Prostate gland (tissue), 2 donors: ENCODE data around the gene CDYL2. TPM values are rescaled to one million over a fixed set of nuclear protein-coding genes. Genes with fewer than 3 reads are reported as not detected.

ENCODE experiments used
- DNase-seq: peaks from one replicate; pipeline ENCODE4 v3.0.0-alpha.2; 2019; ENCODE audit warnings: low spot score
- H3K27ac ChIP-seq, 2 donors: fragments of 200-600 bp; sonication (generic); 2 replicates each; pipeline ENCODE4 v1.5.1; 2017 to 2019
- H3K27me3 ChIP-seq: fragments of 200-600 bp; sonication (generic); replicated peaks from 2 replicates; pipeline ENCODE4 v1.5.1; 2019; ENCODE audit not compliant: insufficient read depth
- H3K36me3 ChIP-seq, 2 donors: fragments of 200-600 bp; sonication (generic); 1 replicate in 1 of 2; 2 replicates in 1 of 2; pipeline versions ENCODE4 v1.5.1 to v1.8.1; 2017 to 2019
- H3K4me1 ChIP-seq: fragments of 200-600 bp; sonication (generic); replicated peaks from 2 replicates; pipeline ENCODE4 v1.5.1; 2019
- H3K4me3 ChIP-seq, 2 donors: fragments of 200-600 bp; sonication (generic); 2 replicates each; pipeline ENCODE4 v1.5.1; 2017 to 2019
- H3K9me3 ChIP-seq: fragments of 200-600 bp; sonication (generic); 2 replicates; pipeline ENCODE4 v1.5.1; 2017
- POLR2A ChIP-seq: fragments of 450-650 bp; IDR thresholded peaks from one replicate; pipeline ENCODE4 v1.6.1; 2016; ENCODE audit warnings: antibody characterized with exemption, mild to moderate bottlenecking
- POLR2AphosphoS5 ChIP-seq: sonication (generic); formaldehyde crosslinking; IDR thresholded peaks from one replicate; pipeline ENCODE4 v1.6.1; 2017; ENCODE audit warnings: antibody characterized with exemption
- WGBS: methylation state at CpG from one replicate; pipeline ENCODE4 v1.1.5; 2018; 5-methylcytosine and 5-hydroxymethylcytosine counted together
- intact Hi-C: fragments of 100-400 bp; cut with DNase I; formaldehyde crosslinking; loops from one replicate; pipeline ENCODE4 v1.14.2; 2022
- total RNA-seq, 2 donors: library from RNA; depleted of rRNA; stranded (reverse); fragments of >200 nt; gene quantifications; one replicate each; pipeline ENCODE4 v1.1.0, GENCODE V29; 2016
- TF ChIP-seq, protein P1 (sequence below), 4 experiments: fragments of 200-600 bp in 2 of 4; fragments of 450-650 bp in 2 of 4; sonication (generic) in 2 of 4; IDR thresholded peaks; 1 replicate in 3 of 4; 2 replicates in 1 of 4; pipeline ENCODE4 v1.5.1; 2016 to 2019; ENCODE audit warnings: antibody characterized with exemption in 4 of 4, mild to moderate bottlenecking in 2 of 4, moderate library complexity in 2 of 4

Gene CDYL2
- total RNA-seq, 2 donors from 2014 or later, result 42.8 to 63.7 TPM

GRCh38 chr16:80640316-80640715 is 164.1 kb downstream of the CDYL2 start:
- 93% methylated on average over 3 of the region's 3 CpGs for WGBS
- Histone ChIP-seq H3K27me3 (no peaks in the 10 kb centered on the region), H3K27ac (no peak overlapping the region), H3K4me3 (no peak overlapping the region), H3K4me1 (no peaks in the 10 kb centered on the region), H3K9me3 (no peaks in the 10 kb centered on the region), H3K36me3 (no peaks in the 10 kb centered on the region)
- TF ChIP-seq, protein P1, sequence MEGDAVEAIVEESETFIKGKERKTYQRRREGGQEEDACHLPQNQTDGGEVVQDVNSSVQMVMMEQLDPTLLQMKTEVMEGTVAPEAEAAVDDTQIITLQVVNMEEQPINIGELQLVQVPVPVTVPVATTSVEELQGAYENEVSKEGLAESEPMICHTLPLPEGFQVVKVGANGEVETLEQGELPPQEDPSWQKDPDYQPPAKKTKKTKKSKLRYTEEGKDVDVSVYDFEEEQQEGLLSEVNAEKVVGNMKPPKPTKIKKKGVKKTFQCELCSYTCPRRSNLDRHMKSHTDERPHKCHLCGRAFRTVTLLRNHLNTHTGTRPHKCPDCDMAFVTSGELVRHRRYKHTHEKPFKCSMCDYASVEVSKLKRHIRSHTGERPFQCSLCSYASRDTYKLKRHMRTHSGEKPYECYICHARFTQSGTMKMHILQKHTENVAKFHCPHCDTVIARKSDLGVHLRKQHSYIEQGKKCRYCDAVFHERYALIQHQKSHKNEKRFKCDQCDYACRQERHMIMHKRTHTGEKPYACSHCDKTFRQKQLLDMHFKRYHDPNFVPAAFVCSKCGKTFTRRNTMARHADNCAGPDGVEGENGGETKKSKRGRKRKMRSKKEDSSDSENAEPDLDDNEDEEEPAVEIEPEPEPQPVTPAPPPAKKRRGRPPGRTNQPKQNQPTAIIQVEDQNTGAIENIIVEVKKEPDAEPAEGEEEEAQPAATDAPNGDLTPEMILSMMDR (IDR thresholded peaks at IDR 0.05), result no peak
- TF ChIP-seq POLR2AphosphoS5 (no peak), POLR2A (no peak)
- intact Hi-C loops, result no loop called here
- no peak for DNase-seq

GRCh38 chr16:80639636-80640035 is 164.8 kb downstream of the CDYL2 start:
- no peak overlapping the region for H3K27ac ChIP-seq
- 92% methylated on average over 6 of the region's 6 CpGs for WGBS

GRCh38 chr16:80637621-80638020 is 166.8 kb downstream of the CDYL2 start:
- WGBS, result 71% methylated on average over 4 of the region's 4 CpGs
- Histone ChIP-seq H3K27me3 (no peaks in the 10 kb centered on the region), H3K4me1 (no peaks in the 10 kb centered on the region), H3K27ac (no peak overlapping the region), H3K9me3 (no peaks in the 10 kb centered on the region), H3K36me3 (no peaks in the 10 kb centered on the region), H3K4me3 (no peak overlapping the region)
- intact Hi-C loops, result no loop called here
- DNase-seq, result no peak
- TF ChIP-seq POLR2A (no peak), POLR2AphosphoS5 (no peak)
- TF ChIP-seq, protein P1 (IDR thresholded peaks at IDR 0.05), result no peak

More at GRCh38 chr16:80639636-80640035, 164.8 kb downstream of the CDYL2 start:
- no peak overlapping the region for H3K4me3 ChIP-seq
- no peaks in the 10 kb centered on the region for H3K9me3 ChIP-seq
- no peak for DNase-seq
- no peaks in the 10 kb centered on the region for H3K4me1 ChIP-seq
- no peaks in the 10 kb centered on the region for H3K27me3 ChIP-seq
- TF ChIP-seq POLR2AphosphoS5 (no peak), POLR2A (no peak)
- TF ChIP-seq, protein P1 (IDR thresholded peaks at IDR 0.05), result no peak
- no peaks in the 10 kb centered on the region for H3K36me3 ChIP-seq
- intact Hi-C loops, result no loop called here

DNA sequence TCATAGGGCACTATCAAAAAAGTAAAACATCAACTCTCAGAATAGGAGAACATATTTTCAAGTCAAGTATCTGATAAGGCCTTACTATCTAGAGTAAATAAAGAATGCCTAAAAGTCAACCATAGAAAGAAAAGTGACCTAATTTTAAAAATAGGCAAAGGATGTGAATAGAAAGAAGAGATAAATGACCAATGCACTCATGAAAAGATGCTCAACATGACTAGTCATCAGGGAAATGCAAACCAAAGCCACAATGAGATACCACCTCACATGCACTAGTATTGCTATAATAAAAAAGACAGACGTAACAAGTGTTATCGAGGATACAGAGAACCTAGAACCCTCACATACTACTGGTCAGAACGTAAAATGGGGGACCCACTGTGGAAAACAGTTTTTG is 172.8 kb downstream of the CDYL2 start:
- H3K27me3 ChIP-seq, result no peaks in the 10 kb centered on the region
- no peak overlapping the region for H3K4me3 ChIP-seq
- no peak for DNase-seq
- H3K9me3 ChIP-seq, result no peaks in the 10 kb centered on the region
- TF ChIP-seq POLR2A (no peak), POLR2AphosphoS5 (no peak)
- TF ChIP-seq, protein P1 (IDR thresholded peaks at IDR 0.05), result no peak
- WGBS, result 96% methylated on average over 3 of the region's 3 CpGs
- intact Hi-C loops, result no loop called here
- H3K27ac ChIP-seq, result no peak overlapping the region
- no peaks in the 10 kb centered on the region for H3K4me1 ChIP-seq
- no peaks in the 10 kb centered on the region for H3K36me3 ChIP-seq

- H3K9me3 ChIP-seq, result no peaks in the 10 kb centered on the region
- no peak for DNase-seq
- no peak overlapping the region for H3K4me3 ChIP-seq
- no peaks in the 10 kb centered on the region for H3K27me3 ChIP-seq
- no peak overlapping the region for H3K27ac ChIP-seq
- no peaks in the 10 kb centered on the region for H3K36me3 ChIP-seq
- H3K4me1 ChIP-seq, result no peaks in the 10 kb centered on the region
- TF ChIP-seq POLR2A (no peak), POLR2AphosphoS5 (no peak)
- TF ChIP-seq, protein P1 (IDR thresholded peaks at IDR 0.05), result no peak
- intact Hi-C loops, result no loop called here
- WGBS, result 68% methylated on average over 3 of the region's 3 CpGs
Observed at GRCh38 chr16:80628254-80628653, 176.1 kb downstream of the CDYL2 start.
